MCF 10A (cell line): Measurements from ENCODE around the gene CAND2. TPM values are rescaled to one million over a fixed set of nuclear protein-coding genes. Genes with fewer than 3 reads are reported as not detected.
A peak's percentile ranks its signal among the peaks of the same experiment; 100 is the strongest.

Source experiments
- BruUV-seq: library from RNA; stranded (reverse); fragments of 400-500 nt; replicated peaks from 2 replicates; lab custom pipeline; 2021; lab: Mats Ljungman, UMichigan
- CTCF ChIA-PET: fragments of 300-600 bp; sonication (Branson Sonifier 250); formaldehyde crosslinking; extraction: SDS; loops from one replicate; lab custom pipeline; 2021; ENCODE audit warnings: antibody characterized with exemption, inconsistent platforms; lab: Yijun Ruan, JAX
- POLR2A ChIA-PET: fragments of 300-600, 350-650 bp; sonication (Branson Sonifier 250); formaldehyde crosslinking; extraction: SDS; loops from one replicate; lab custom pipeline; 2020; ENCODE audit warnings: antibody characterized with exemption, inconsistent platforms; lab: Yijun Ruan, JAX
- DNase-seq: peaks from one replicate; pipeline ENCODE4 v3.0.0-alpha.2; 2018; ENCODE audit not compliant: unreplicated experiment
- H3K27ac Mint-ChIP-seq: one replicate; pipeline ENCODE4 v1.8.0; 2022; ENCODE audit warnings: mild to moderate bottlenecking, low read depth, mixed read lengths; ENCODE audit not compliant: unreplicated experiment
- H3K27me3 Mint-ChIP-seq: one replicate; pipeline ENCODE4 v1.8.0; 2022; ENCODE audit warnings: mixed read lengths; ENCODE audit not compliant: insufficient read depth, unreplicated experiment
- H3K36me3 Mint-ChIP-seq: one replicate; pipeline ENCODE4 v1.8.0; 2022; ENCODE audit warnings: mild to moderate bottlenecking, moderate library complexity, mixed read lengths; ENCODE audit not compliant: insufficient read depth, unreplicated experiment
- H3K4me1 Mint-ChIP-seq: one replicate; pipeline ENCODE4 v1.8.0; 2022; ENCODE audit warnings: mixed read lengths; ENCODE audit not compliant: insufficient read depth, unreplicated experiment
- H3K4me3 Mint-ChIP-seq: one replicate; pipeline ENCODE4 v1.8.0; 2022; ENCODE audit warnings: mild to moderate bottlenecking, moderate library complexity, mixed read lengths; ENCODE audit not compliant: unreplicated experiment
- H3K9me3 Mint-ChIP-seq: one replicate; pipeline ENCODE4 v1.8.0; 2022; ENCODE audit warnings: mixed read lengths; ENCODE audit not compliant: unreplicated experiment
- intact Hi-C: fragments of 100-400 bp; cut with micrococcal nuclease; formaldehyde crosslinking; loops from 2 replicates; pipeline ENCODE4 v1.14.1; 2022
- total RNA-seq: library from RNA; stranded (reverse); gene quantifications from 2 replicates; pipeline ENCODE4 v1.2.3, GENCODE V29; 2022
- TF ChIP-seq, protein P1 (sequence below): fragments of 200-600 bp; IDR thresholded peaks from one replicate; pipeline ENCODE4 v1.8.0; 2022; ENCODE audit warnings: antibody characterized with exemption, mild to moderate bottlenecking; ENCODE audit not compliant: unreplicated experiment

CAND2 gene
- total RNA-seq, 1 experiment from 2014 or later: not detected

DNA sequence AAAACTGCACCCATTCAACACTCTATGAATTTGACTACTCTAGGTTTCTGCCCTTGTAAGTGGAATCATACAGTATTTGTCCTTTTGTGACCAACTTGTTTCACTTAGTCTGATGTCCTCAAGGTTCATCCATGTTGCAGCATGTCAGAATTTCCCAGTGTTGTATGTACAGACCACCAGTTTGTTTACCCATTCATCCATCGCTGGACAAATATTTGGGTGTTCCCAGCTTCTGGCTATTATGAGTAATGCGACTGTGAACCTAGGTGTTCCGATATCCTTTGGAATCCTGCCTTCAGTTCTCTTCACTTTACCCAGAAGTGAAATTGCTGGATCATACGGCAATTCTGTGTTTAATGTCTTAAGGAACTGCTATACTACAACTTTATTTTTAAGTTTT is 32.3 kb downstream of the CAND2 start:
- intact Hi-C loops: no loop called here
- H3K36me3 Mint-ChIP-seq: peaks cover 25% of the 10 kb centered on the region
- TF ChIP-seq, protein P1, sequence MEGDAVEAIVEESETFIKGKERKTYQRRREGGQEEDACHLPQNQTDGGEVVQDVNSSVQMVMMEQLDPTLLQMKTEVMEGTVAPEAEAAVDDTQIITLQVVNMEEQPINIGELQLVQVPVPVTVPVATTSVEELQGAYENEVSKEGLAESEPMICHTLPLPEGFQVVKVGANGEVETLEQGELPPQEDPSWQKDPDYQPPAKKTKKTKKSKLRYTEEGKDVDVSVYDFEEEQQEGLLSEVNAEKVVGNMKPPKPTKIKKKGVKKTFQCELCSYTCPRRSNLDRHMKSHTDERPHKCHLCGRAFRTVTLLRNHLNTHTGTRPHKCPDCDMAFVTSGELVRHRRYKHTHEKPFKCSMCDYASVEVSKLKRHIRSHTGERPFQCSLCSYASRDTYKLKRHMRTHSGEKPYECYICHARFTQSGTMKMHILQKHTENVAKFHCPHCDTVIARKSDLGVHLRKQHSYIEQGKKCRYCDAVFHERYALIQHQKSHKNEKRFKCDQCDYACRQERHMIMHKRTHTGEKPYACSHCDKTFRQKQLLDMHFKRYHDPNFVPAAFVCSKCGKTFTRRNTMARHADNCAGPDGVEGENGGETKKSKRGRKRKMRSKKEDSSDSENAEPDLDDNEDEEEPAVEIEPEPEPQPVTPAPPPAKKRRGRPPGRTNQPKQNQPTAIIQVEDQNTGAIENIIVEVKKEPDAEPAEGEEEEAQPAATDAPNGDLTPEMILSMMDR: no peak
- no TSS peak for BruUV-seq
- H3K9me3 Mint-ChIP-seq: no peaks in the 10 kb centered on the region
- peak; percentile 5 for DNase-seq
- CTCF ChIA-PET: interaction anchor here (5.9 kb wide), 1 partner anchor 13 kb away, joined by 38 read pairs; the partner anchor contains the start of gene RPL32
- no peak overlapping the region for H3K4me3 Mint-ChIP-seq
- no peaks in the 10 kb centered on the region for H3K4me1 Mint-ChIP-seq
- no peak overlapping the region for H3K27ac Mint-ChIP-seq
- no peaks in the 10 kb centered on the region for H3K27me3 Mint-ChIP-seq
- POLR2A ChIA-PET: interaction anchor here (4.8 kb wide), 1 partner anchor 11 kb away, joined by 39 read pairs; the partner anchor contains the start of gene RPL32

DNA sequence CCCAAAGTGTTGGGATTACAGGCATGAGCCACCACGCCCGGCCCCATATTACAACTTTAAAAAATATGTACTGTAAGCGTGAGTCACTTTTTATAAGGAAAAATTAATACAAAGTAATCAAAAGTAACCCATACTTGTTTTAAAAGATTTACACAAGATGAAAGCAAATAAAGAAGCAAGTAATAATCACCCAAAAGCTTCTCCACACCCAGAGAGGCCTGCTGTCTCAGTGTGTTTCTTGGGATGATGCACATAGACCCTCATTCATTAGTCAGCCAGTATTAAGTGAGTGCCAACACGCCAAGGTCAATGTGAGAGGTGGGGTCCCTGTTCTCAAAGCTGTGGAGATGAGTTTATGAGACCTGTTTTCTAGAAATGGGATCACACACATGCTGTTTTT is 32.9 kb downstream of the CAND2 start:
- Mint-ChIP-seq H3K9me3 (no peaks in the 10 kb centered on the region), H3K36me3 (peaks cover 32% of the 10 kb centered on the region), H3K4me1 (no peaks in the 10 kb centered on the region), H3K27ac (no peak overlapping the region), H3K4me3 (no peak overlapping the region), H3K27me3 (no peaks in the 10 kb centered on the region)
- TF ChIP-seq, protein P1: no peak
- no peak for DNase-seq
- BruUV-seq: no TSS peak
- POLR2A ChIA-PET: interaction anchor here (0.8 to 4.8 kb wide), 2 partner anchors 11 to 22 kb away, joined by 3 to 39 read pairs; partner anchors contain the start of gene RPL32
- CTCF ChIA-PET: interaction anchor here (0.6 to 5.9 kb wide), 3 partner anchors 12 to 118 kb away, joined by 3 to 38 read pairs (median 4); partner anchors contain the start of gene RPL32
- intact Hi-C loops: no loop called here

DNA sequence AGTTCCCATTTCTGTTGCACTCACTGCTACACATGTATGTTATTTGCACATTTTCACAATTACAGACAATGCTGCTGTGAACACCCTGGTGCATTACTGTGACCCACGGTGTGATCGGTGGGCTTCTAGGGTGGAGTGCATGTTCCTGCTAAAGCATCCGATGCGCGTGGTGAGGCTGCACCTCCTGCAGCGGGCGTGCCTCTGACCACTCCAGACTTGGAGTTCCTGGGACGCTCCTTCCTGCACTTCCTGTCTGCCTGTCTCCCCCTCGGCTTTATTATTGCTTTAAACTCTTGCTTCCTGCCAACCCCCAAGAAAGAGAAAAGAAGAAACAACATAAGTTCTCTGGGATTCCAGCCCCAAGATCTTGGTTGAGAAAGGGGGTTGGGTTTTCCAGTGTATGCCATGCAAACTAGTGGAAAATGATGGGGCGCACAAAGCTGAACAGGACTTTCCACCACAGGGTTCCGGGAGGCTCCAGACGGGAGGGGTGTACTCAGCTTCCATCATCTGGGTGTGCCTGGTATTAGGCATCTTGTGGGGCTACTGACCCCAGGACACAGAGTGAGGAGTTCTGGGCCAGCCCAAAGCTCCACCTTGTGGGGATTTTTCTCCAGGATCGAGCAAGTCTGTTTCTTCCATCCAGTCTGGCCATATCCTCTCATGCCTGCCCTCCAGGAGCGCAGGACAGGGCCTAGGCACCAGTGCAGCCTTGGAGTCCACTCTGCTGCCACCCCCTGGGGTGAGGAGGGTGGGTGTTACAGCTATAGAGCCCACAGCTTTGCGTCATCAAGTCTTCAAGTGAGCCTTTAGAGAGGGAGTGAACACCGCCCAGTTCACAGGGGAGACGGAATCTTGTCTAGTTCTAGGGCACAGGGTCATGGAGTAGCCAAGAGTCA is 33.7 kb downstream of the CAND2 start:
- Mint-ChIP-seq H3K36me3 (peaks cover 39% of the 10 kb centered on the region), H3K4me1 (no peaks in the 10 kb centered on the region), H3K4me3 (no peak overlapping the region), H3K9me3 (no peaks in the 10 kb centered on the region), H3K27me3 (no peaks in the 10 kb centered on the region), H3K27ac (no peak overlapping the region)
- intact Hi-C loops: no loop called here
- POLR2A ChIA-PET: interaction anchor here (0.6 to 4.8 kb wide), 4 partner anchors 10 to 168 kb away, joined by 3 to 39 read pairs (median 3); partner anchors contain the start of genes RPL32 and TMEM40
- DNase-seq: peak; percentile 29
- CTCF ChIA-PET: interaction anchor here (0.6 to 5.9 kb wide), 8 partner anchors 12 to 149 kb away, joined by 3 to 38 read pairs (median 4); partner anchors contain the start of gene RPL32
- no TSS peak for BruUV-seq
- TF ChIP-seq, protein P1: no peak

DNA sequence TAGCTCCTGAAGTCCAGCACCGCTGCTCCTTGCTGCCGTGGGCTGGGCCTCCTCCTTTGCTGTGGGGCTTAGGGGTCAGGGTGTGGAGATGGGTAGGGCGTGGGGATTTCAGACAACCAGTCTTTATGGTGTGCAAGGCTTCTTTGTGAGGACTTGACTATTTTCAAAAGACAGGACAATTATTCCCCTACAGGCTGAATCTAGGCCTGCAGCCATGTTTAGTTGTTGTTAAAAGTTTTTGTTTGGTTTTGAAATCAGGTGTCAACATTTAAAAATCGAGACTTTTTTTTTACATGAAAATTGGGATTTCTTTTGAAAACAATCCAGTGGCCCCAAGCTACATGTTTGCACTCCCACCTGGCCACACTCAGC is 34.3 kb downstream of the CAND2 start:
- intact Hi-C loops: no loop called here
- DNase-seq: peak; percentile 21
- POLR2A ChIA-PET: interaction anchor here (0.6 to 4.8 kb wide), 3 partner anchors 9 to 169 kb away, joined by 3 to 39 read pairs (median 3); partner anchors contain the start of genes RPL32 and TMEM40

More for the DNA sequence above, 34.3 kb downstream of the CAND2 start:
- BruUV-seq: no TSS peak
- TF ChIP-seq, protein P1: peak; percentile 13
- H3K36me3 Mint-ChIP-seq: peaks cover 46% of the 10 kb centered on the region
- no peak overlapping the region for H3K27ac Mint-ChIP-seq
- H3K27me3 Mint-ChIP-seq: no peaks in the 10 kb centered on the region
- H3K9me3 Mint-ChIP-seq: no peaks in the 10 kb centered on the region
- CTCF ChIA-PET: interaction anchor here (0.6 to 5.9 kb wide), 7 partner anchors 11 to 150 kb away, joined by 3 to 38 read pairs (median 3); partner anchors contain the start of genes RPL32 and TMEM40
- H3K4me1 Mint-ChIP-seq: no peaks in the 10 kb centered on the region
- H3K4me3 Mint-ChIP-seq: no peak overlapping the region
